SK-N-SH (cell line): ENCODE results near the gene LY6G6D. TPM values are rescaled to one million over a fixed set of nuclear protein-coding genes. Genes with fewer than 3 reads are reported as not detected.

ENCODE experiments used
- CTCF ChIA-PET: fragments of 300-600, 350-600 bp; formaldehyde crosslinking; extraction: SDS; loops from one replicate; lab custom pipeline; 2021; lab: Yijun Ruan, JAX
- POLR2A ChIA-PET: fragments of 350-600 bp; sonication (Branson Sonifier 250); formaldehyde crosslinking; extraction: SDS; loops from one replicate; lab custom pipeline; 2020; ENCODE audit warnings: antibody characterized with exemption, inconsistent platforms; lab: Yijun Ruan, JAX
- DNase-seq: peaks from one replicate; pipeline ENCODE4 v3.0.0; 2012
- H2AFZ ChIP-seq: fragments of 200-600 bp; sonication (generic); 2 replicates; pipeline ENCODE4 v1.8.1; 2016; ENCODE audit warnings: antibody characterized with exemption, mild to moderate bottlenecking, low read depth
- H3F3A ChIP-seq: fragments of 200-600 bp; sonication (generic); replicated peaks from 2 replicates; pipeline ENCODE3; 2016; ENCODE audit warnings: antibody characterized with exemption, mild to moderate bottlenecking; ENCODE audit not compliant: insufficient read depth
- H3K27ac ChIP-seq, 2 experiments: fragments of 200-500 bp in 1 of 2; fragments of 200-600 bp in 1 of 2; sonication (Bioruptor generic) in 1 of 2; sonication (generic), shearing (Covaris generic) in 1 of 2; 2 replicates each; pipeline versions ENCODE4 v1.5.1 to v1.6.1; 2014 to 2016; ENCODE audit warnings: low read depth in 2 of 2, inconsistent platforms in 1 of 2, low read length in 1 of 2, mild to moderate bottlenecking in 1 of 2, mixed read lengths in 1 of 2
- H3K27me3 ChIP-seq: fragments of 200-600 bp; sonication (generic), shearing (Covaris generic); 2 replicates; pipeline ENCODE4 v1.6.1; 2016; ENCODE audit warnings: mixed run types; ENCODE audit not compliant: insufficient read depth
- H3K36me3 ChIP-seq, 2 experiments: fragments of 200-500 bp in 1 of 2; fragments of 200-600 bp in 1 of 2; sonication (Bioruptor generic) in 1 of 2; sonication (generic) in 1 of 2; replicated peaks in 1 of 2; 2 replicates each; pipeline versions ENCODE3 to v1.5.1; 2014 to 2016; ENCODE audit warnings: low read length in 1 of 2, mild to moderate bottlenecking in 1 of 2; ENCODE audit not compliant: insufficient read depth in 2 of 2, control insufficient read depth in 1 of 2
- H3K4me1 ChIP-seq, 2 experiments: fragments of 200-500 bp in 1 of 2; fragments of 200-600 bp in 1 of 2; sonication (Bioruptor generic) in 1 of 2; sonication (generic), shearing (Covaris generic) in 1 of 2; 2 replicates each; pipeline versions ENCODE4 v1.5.1 to v1.6.1; 2014 to 2016; ENCODE audit warnings: low read depth in 1 of 2, low read length in 1 of 2, mixed run types in 1 of 2; ENCODE audit not compliant: insufficient read depth in 2 of 2, control insufficient read depth in 1 of 2
- H3K4me2 ChIP-seq: fragments of 200-600 bp; sonication (generic), shearing (Covaris generic); 2 replicates; pipeline ENCODE4 v1.6.1; 2017; ENCODE audit warnings: mixed run types
- H3K4me3 ChIP-seq, 2 experiments: fragments of 200-500 bp in 1 of 2; fragments of 200-600 bp in 1 of 2; sonication (Bioruptor generic) in 1 of 2; sonication (generic), shearing (Covaris generic) in 1 of 2; 2 replicates each; pipeline versions ENCODE4 v1.5.1 to v1.8.1; 2014 to 2016; ENCODE audit warnings: low read depth in 2 of 2, inconsistent platforms in 1 of 2, low read length in 1 of 2, mild to moderate bottlenecking in 1 of 2, mixed read lengths in 1 of 2, moderate library complexity in 1 of 2
- H3K79me2 ChIP-seq: fragments of 200-600 bp; sonication (generic); 2 replicates; pipeline ENCODE4 v1.8.1; 2017; ENCODE audit warnings: mild to moderate bottlenecking; ENCODE audit not compliant: insufficient read depth
- H3K9ac ChIP-seq: fragments of 200-600 bp; sonication (generic); 2 replicates; pipeline ENCODE4 v1.6.1; 2017; ENCODE audit warnings: mixed run types
- H3K9me2 ChIP-seq: fragments of 200-600 bp; sonication (generic); 2 replicates; pipeline ENCODE4 v1.6.1; 2017; ENCODE audit warnings: mixed run types
- H3K9me3 ChIP-seq: fragments of 200-600 bp; sonication (generic); 2 replicates; pipeline ENCODE4 v1.6.1; 2017; ENCODE audit warnings: mixed run types, mild to moderate bottlenecking, moderate library complexity
- H4K20me1 ChIP-seq: fragments of 200-600 bp; sonication (generic); 2 replicates; pipeline ENCODE4 v1.6.1; 2017; ENCODE audit warnings: mild to moderate bottlenecking, mixed run types; ENCODE audit not compliant: insufficient read depth
- CHD2 ChIP-seq: fragments of 150-350 bp; IDR thresholded peaks from 2 replicates; pipeline ENCODE4 v1.6.1; 2018; ENCODE audit warnings: low read length; ENCODE audit not compliant: partially characterized antibody
- CTCF ChIP-seq: fragments of 200-600 bp; sonication (generic); IDR thresholded peaks from 2 replicates; pipeline ENCODE4 v1.6.1; 2017; ENCODE audit warnings: antibody characterized with exemption, mild to moderate bottlenecking, moderate library complexity
- ELF1 ChIP-seq: IDR thresholded peaks from 2 replicates; pipeline ENCODE4 v1.4.0; 2012
- FOXJ3 ChIP-seq: sonication (generic); formaldehyde crosslinking; IDR thresholded peaks from 2 replicates; pipeline ENCODE4 v1.5.1; 2020; ENCODE audit warnings: mild to moderate bottlenecking, missing genetic modification reagents
- FOXM1 ChIP-seq: IDR thresholded peaks from 2 replicates; pipeline ENCODE4 v1.4.0; 2012; ENCODE audit warnings: low read depth, mild to moderate bottlenecking
- GABPA ChIP-seq: IDR thresholded peaks from 2 replicates; pipeline ENCODE4 v1.4.0; 2012; ENCODE audit warnings: low read depth, mild to moderate bottlenecking
- JUND ChIP-seq: IDR thresholded peaks from 2 replicates; pipeline ENCODE4 v1.4.0; 2012
- MEF2A ChIP-seq: IDR thresholded peaks from 2 replicates; pipeline ENCODE4 v1.4.0; 2012; ENCODE audit warnings: low read depth, borderline replicate concordance
- NFIC ChIP-seq: IDR thresholded peaks from 2 replicates; pipeline ENCODE4 v1.4.0; 2012; ENCODE audit warnings: borderline replicate concordance
- PBX3 ChIP-seq: IDR thresholded peaks from 2 replicates; pipeline ENCODE4; 2012
- RXRA ChIP-seq: IDR thresholded peaks from 2 replicates; pipeline ENCODE4 v1.4.0; 2012; ENCODE audit warnings: low read depth, mild to moderate bottlenecking, borderline replicate concordance
- SMC3 ChIP-seq: IDR thresholded peaks from 2 replicates; pipeline ENCODE4 v1.6.1; 2012; ENCODE audit warnings: low read depth, low read length, improper control_type of control experiment
- TAF1 ChIP-seq: IDR thresholded peaks from 2 replicates; pipeline ENCODE4 v1.6.1; 2012; ENCODE audit warnings: low read depth, mild to moderate bottlenecking, low read length, moderate library complexity, borderline replicate concordance
- YY1 ChIP-seq: IDR thresholded peaks from 2 replicates; pipeline ENCODE4 v1.4.0; 2012; ENCODE audit warnings: low read depth, mild to moderate bottlenecking
- WGBS: methylation state at CpG from one replicate; pipeline ENCODE4 v1.1.6; 2017; ENCODE audit warnings: low lambda C conversion rate; 5-methylcytosine and 5-hydroxymethylcytosine counted together
- polyA plus RNA-seq, 3 experiments: library from polyadenylated mRNA; depleted of rRNA; stranded (reverse); fragments of >200 nt; gene quantifications; 2 replicates each; pipeline ENCODE4 v1.2.3, GENCODE V29; 2012
- TF ChIP-seq, protein P1 (sequence below): IDR thresholded peaks from 2 replicates; pipeline ENCODE4 v1.4.0; 2012; ENCODE audit warnings: low read depth

LY6G6D gene
- polyA plus RNA-seq, 1 of the 3 experiments (the other 2 are of a cell fraction): not detected

DNA sequence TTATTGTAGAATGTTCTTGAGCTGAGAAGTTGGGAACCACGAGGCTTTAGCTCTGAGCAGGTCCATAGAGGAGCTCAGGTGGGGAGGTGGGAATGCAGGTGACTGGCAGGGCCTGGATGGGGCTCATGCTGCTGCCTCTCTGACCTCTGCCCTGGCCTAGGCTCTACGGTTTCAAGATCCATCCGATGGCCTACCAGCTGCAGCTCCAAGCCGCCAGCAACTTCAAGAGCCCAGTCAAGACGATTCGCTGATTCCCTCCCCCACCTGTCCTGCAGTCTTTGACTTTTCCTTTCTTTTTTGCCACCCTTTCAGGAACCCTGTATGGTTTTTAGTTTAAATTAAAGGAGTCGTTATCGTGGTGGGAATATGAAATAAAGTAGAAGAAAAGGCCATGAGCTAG lies 45.5 kb upstream of the LY6G6D start, which contains the start of gene LY6G5B (continued):
- TF ChIP-seq CTCF: no peak

DNA sequence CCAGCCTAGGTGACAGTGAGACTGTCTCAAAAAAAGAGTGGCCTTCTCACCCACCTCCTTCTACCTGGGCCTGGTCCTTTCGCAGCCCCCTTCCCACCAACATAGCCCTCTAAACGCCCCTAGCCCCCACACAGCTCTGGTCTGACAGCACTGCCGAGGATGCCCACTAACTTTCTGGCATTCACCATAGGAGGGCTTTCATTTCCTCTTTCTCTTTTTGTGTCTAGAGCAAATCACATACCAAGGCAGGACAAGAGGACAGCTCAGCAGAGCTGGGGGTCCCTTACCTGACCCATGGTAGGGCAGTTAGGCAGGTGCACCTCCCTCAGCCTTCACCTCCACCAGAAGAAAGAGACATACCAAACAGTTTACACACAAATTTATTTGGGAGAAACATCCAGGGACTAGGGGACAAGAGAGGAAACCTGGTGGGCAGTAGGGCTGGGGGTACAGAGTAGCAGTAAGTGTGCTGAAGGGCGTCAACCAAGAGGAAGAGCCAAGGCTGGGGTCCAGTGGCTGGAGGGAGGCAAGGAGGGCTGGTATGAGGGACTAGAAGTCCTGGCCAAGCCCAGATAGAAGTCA lies 38.7 kb upstream of the LY6G6D start:
- no peaks in the 10 kb centered on the region for H3K9me3 ChIP-seq
- peaks cover 3 to 7% of the 10 kb centered on the region in 2 experiments; a peak in 2 of 4 replicates for H3K4me1 ChIP-seq
- H2AFZ ChIP-seq: no peak overlapping the region
- WGBS: 85% methylated on average over 4 of the region's 4 CpGs
- no peaks in the 10 kb centered on the region for H3K79me2 ChIP-seq
- H3K27ac ChIP-seq: no peak overlapping the region
- no peak for TF ChIP-seq NFIC
- TF ChIP-seq FOXJ3 (CRISPR knock-in tag): no peak
- TF ChIP-seq, protein P1, sequence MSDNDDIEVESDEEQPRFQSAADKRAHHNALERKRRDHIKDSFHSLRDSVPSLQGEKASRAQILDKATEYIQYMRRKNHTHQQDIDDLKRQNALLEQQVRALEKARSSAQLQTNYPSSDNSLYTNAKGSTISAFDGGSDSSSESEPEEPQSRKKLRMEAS: no peak
- no peak for TF ChIP-seq RXRA
- no peak for TF ChIP-seq JUND
- TF ChIP-seq SMC3: no peak
- no peak for TF ChIP-seq ELF1
- H3K9me2 ChIP-seq: no peaks in the 10 kb centered on the region
- H3K27me3 ChIP-seq: no peaks in the 10 kb centered on the region
- ChIA-PET CTCF (interaction anchor here (1.3 to 3.0 kb wide), 2 partner anchors 53 to 154 kb away, joined by 3 to 10 read pairs; partner anchors contain the start of gene DDAH2), POLR2A (no interaction called here)
- DNase-seq: no peak
- no peak overlapping the region for H3K9ac ChIP-seq
- H3F3A ChIP-seq: peaks cover 16% of the 10 kb centered on the region
- no peaks in the 10 kb centered on the region for H4K20me1 ChIP-seq
- no peak overlapping the region for H3K4me2 ChIP-seq
- H3K4me3 ChIP-seq: no peak overlapping the region
- peaks cover 0 to 10% of the 10 kb centered on the region in 2 experiments for H3K36me3 ChIP-seq

DNA sequence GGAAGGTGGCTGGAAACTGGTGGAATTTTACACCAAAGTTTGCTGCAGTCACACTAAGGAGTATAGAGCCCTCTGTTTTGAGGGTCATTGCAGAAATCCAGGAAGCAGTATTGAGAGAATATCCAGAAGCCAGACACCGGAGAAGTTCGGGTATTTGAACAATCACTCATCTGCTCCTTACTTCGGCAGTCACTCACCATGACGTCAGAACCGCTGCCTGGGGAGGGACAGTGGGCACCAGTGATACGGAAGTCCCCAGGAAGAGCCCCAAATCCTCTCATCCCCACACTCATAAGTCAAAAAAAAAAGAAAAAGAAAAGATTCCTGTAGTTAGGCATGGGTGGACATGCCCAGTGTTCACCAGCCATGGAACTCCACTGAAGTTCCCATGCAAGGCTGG lies 38.2 kb upstream of the LY6G6D start:
- peaks cover 0 to 6% of the 10 kb centered on the region in 2 experiments for H3K36me3 ChIP-seq
- POLR2A ChIA-PET: no interaction called here
- H3K79me2 ChIP-seq: no peaks in the 10 kb centered on the region
- H4K20me1 ChIP-seq: no peaks in the 10 kb centered on the region
- no peak overlapping the region for H3K4me2 ChIP-seq
- no peak overlapping the region for H3K9ac ChIP-seq
- no peaks in the 10 kb centered on the region for H3K9me3 ChIP-seq
- H3K4me1 ChIP-seq: peaks cover 3 to 7% of the 10 kb centered on the region in 2 experiments; a peak in 2 of 4 replicates
- WGBS: 65% methylated on average over 6 of the region's 6 CpGs
- DNase-seq: no peak
- TF ChIP-seq TAF1: no peak
- TF ChIP-seq MEF2A: no peak
- no peak for TF ChIP-seq SMC3
- no peak for TF ChIP-seq PBX3
- no peak for TF ChIP-seq GABPA
- TF ChIP-seq, protein P1: no peak
- TF ChIP-seq FOXM1: no peak
- TF ChIP-seq YY1: no peak
- no peak for TF ChIP-seq CHD2
- no peak for TF ChIP-seq CTCF
- TF ChIP-seq, all 33 proteins: peak for 0
- no peaks in the 10 kb centered on the region for H3K9me2 ChIP-seq
- H3K27me3 ChIP-seq: no peaks in the 10 kb centered on the region
- H3K27ac ChIP-seq: no peak overlapping the region
- CTCF ChIA-PET: no interaction called here
- H3K4me3 ChIP-seq: no peak overlapping the region
- H2AFZ ChIP-seq: no peak overlapping the region
- peaks cover 16% of the 10 kb centered on the region for H3F3A ChIP-seq
